Heart left ventricle (tissue), 16 donors: Measurements from ENCODE around the gene DAB2IP. TPM values are rescaled to one million over a fixed set of nuclear protein-coding genes. Genes with fewer than 3 reads are reported as not detected.

Experiments
- ATAC-seq, 4 donors: fragments of 200-7000 bp; cut with Tn5 transposase; one replicate each; pipeline ENCODE4 v1.9.1; 2020 to 2022; ENCODE audit warnings: moderate library complexity in 4 of 4, mild to moderate bottlenecking in 3 of 4, moderate number of reproducible peaks in 1 of 4
- DNase-seq, 5 donors: peaks; one replicate each; pipeline ENCODE4 v3.0.0-alpha.2; 2020
- H3K27ac ChIP-seq, 12 donors: fragments of 200-600 bp; sonication (generic) in 4 of 12; one replicate each; pipeline versions ENCODE4 v1.5.0 to v1.8.0; 2016 to 2022; ENCODE audit warnings: mild to moderate bottlenecking in 2 of 12
- H3K27me3 ChIP-seq, 9 donors: fragments of 200-600 bp; sonication (generic) in 2 of 9; one replicate each; pipeline versions ENCODE4 v1.5.1 to v1.8.0; 2016 to 2022; ENCODE audit warnings: mild to moderate bottlenecking in 3 of 9
- H3K36me3 ChIP-seq, 9 donors: fragments of 200-600 bp; sonication (generic) in 2 of 9; one replicate each; pipeline versions ENCODE4 v1.5.0 to v1.8.0; 2018 to 2022; ENCODE audit warnings: mild to moderate bottlenecking in 2 of 9
- H3K4me1 ChIP-seq, 12 donors: fragments of 200-600 bp; sonication (generic) in 4 of 12; one replicate each; pipeline versions ENCODE4 v1.5.0 to v1.8.0; 2016 to 2022; ENCODE audit warnings: mild to moderate bottlenecking in 3 of 12
- H3K4me3 ChIP-seq, 12 donors: fragments of 200-600 bp; sonication (generic) in 4 of 12; one replicate each; pipeline versions ENCODE4 v1.5.0 to v1.8.0; 2017 to 2022; ENCODE audit warnings: mild to moderate bottlenecking in 9 of 12, moderate library complexity in 4 of 12
- H3K9me3 ChIP-seq, 12 donors: fragments of 200-600 bp; sonication (generic) in 4 of 12; one replicate each; pipeline versions ENCODE4 v1.5.0 to v1.8.0; 2016 to 2022; ENCODE audit warnings: mild to moderate bottlenecking in 1 of 12
- POLR2A ChIP-seq, 2 donors: fragments of 450-650 bp; IDR thresholded peaks; one replicate each; pipeline ENCODE4 v1.6.1; 2017; ENCODE audit warnings: antibody characterized with exemption in 2 of 2, mild to moderate bottlenecking in 2 of 2, moderate library complexity in 2 of 2
- WGBS, 4 donors: extraction: QIAGEN DNeasy Blood & Tissue Kit in 2 of 4; methylation state at CpG; one replicate each; pipeline versions ENCODE4 v1.1.5 to v1.1.7; 2013 to 2018; 5-methylcytosine and 5-hydroxymethylcytosine counted together
- intact Hi-C, 10 donors: fragments of 100-400 bp; cut with DNase I; formaldehyde crosslinking; loops; one replicate each; pipeline versions ENCODE4 v1.11.1 to v1.14.2; 2022
- polyA plus RNA-seq, 2 donors: library from polyadenylated mRNA; stranded (reverse); fragments of 200-250 nt; gene quantifications; one replicate each; pipeline ENCODE4 v1.2.3, GENCODE V29; 2013
- total RNA-seq, 9 donors: library from RNA; depleted of rRNA in 2 of 9; stranded (reverse); fragments of >200 nt in 2 of 9; fragmentation: NEBNext Ultra II Directional in 3 of 9; extraction: Animal tissue kit (Norgen Biotek cat#: 25700) in 3 of 9; gene quantifications; one replicate each; pipeline versions ENCODE4 v1.1.0 to v1.2.4, GENCODE V29; 2016 to 2023
- TF ChIP-seq, protein P1 (sequence below), 12 donors: fragments of 200-600 bp; sonication (generic) in 4 of 12; IDR thresholded peaks; one replicate each; pipeline versions ENCODE4 v1.5.0 to v1.8.0; 2018 to 2022; ENCODE audit warnings: antibody characterized with exemption in 12 of 12, mild to moderate bottlenecking in 5 of 12
- donor health status: ischemic (EF 13 %, LVEDD 7.1; RV severe dilation, severe dysfunction).
- donor health status: healthy with polysubstance abuse.
- donor health status: DM: no; HTN: yes; CAD: no.
- donor health status: DM: no; HTN: no; CAD: no.
- donor health status: ischemic (EF 25% LVEDD 6.9; RV normal size, moderate dysfunction).
- donor health status: ischemic (EF 25% LVEDD 5.7; RV mildly dilated, moderate dysfunction).
- donor health status: healthy.
- donor health status: DM: yes; HTN: yes; CAD: no.
- donor health status: ischemic (EF 35%, LVEDD 5.7; RV mildly dilated, moderate dysfunction).
- donor health status: nonischemic (EF 11% LVEDD 7.7; RV severe dilation, severe dysfunction).
- donor health status: DM: yes; HTN: yes; CAD: no.
- donor health status: PGD.
- donor health status: ischemic (EF 29% LVEDD 5.4; RV normal size, mild dysfunction).
- donor health status: nonischemic (EF 23%, LVEDD 6.1; RV moderate dilation, normal function).

DAB2IP gene
- total and polyA plus RNA-seq, 11 donors = 30.9 to 103 (median 52.6) TPM

DNA sequence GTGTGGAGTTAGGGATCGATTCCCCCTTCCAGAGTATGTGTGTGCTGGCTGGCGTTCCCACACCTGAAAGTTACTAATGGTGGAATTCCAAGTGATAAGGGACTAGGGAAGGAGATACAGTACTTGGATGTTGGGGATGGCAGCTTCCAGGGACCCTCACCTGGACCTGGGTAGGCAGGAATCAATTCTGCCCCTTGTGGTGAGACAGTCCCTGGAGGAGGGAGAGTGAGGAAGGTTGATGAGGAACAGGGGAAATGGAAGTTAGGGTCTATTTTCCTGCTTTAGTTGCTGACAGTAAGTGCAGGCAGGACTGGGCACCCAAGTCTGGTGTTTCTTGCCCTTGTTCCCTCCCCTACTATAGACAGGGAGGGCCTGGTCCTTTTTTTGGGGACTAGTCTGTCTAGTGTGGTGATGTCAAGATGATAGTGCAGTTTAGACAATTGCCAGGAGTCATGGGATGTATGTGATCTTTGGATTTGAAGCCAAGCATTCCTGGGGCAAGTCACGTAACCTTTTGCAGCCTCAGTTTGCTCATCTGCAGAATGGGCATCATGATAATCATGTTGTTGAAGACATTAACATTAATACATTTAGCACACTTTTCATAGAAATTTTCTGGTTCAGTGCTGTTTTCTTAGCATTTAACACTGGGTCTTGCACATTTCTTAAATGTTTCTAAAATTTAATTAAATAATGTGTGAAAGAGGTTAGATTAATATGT is 51.7 kb downstream of the DAB2IP start:
- intact Hi-C loops = loop anchor here in 4 of 10 donors (2.0 to 5.0 kb wide), 3 partner anchors 16 to 289 kb away; no protein-coding TSS in a partner anchor
- Histone ChIP-seq H3K27ac (no peak overlapping the region), H3K4me3 (no peak overlapping the region), H3K9me3 (no peaks in the 10 kb centered on the region), H3K4me1 (peaks cover 17 to 82% (median 40%) of the 10 kb centered on the region in 12 donors), H3K36me3 (no peaks in the 10 kb centered on the region), H3K27me3 (peaks cover 0 to 22% (median 0%) of the 10 kb centered on the region in 9 donors)
- WGBS, 4 donors = 80 to 91% (median 88%) methylated on average over 3 of the region's 3 CpGs
- TF ChIP-seq, protein P1, sequence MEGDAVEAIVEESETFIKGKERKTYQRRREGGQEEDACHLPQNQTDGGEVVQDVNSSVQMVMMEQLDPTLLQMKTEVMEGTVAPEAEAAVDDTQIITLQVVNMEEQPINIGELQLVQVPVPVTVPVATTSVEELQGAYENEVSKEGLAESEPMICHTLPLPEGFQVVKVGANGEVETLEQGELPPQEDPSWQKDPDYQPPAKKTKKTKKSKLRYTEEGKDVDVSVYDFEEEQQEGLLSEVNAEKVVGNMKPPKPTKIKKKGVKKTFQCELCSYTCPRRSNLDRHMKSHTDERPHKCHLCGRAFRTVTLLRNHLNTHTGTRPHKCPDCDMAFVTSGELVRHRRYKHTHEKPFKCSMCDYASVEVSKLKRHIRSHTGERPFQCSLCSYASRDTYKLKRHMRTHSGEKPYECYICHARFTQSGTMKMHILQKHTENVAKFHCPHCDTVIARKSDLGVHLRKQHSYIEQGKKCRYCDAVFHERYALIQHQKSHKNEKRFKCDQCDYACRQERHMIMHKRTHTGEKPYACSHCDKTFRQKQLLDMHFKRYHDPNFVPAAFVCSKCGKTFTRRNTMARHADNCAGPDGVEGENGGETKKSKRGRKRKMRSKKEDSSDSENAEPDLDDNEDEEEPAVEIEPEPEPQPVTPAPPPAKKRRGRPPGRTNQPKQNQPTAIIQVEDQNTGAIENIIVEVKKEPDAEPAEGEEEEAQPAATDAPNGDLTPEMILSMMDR (IDR thresholded peaks at IDR 0.05) = no peak
- no peak for TF ChIP-seq POLR2A (IDR thresholded peaks at IDR 0.05)
- DNase-seq (no peak), ATAC-seq (no peak)

DNA sequence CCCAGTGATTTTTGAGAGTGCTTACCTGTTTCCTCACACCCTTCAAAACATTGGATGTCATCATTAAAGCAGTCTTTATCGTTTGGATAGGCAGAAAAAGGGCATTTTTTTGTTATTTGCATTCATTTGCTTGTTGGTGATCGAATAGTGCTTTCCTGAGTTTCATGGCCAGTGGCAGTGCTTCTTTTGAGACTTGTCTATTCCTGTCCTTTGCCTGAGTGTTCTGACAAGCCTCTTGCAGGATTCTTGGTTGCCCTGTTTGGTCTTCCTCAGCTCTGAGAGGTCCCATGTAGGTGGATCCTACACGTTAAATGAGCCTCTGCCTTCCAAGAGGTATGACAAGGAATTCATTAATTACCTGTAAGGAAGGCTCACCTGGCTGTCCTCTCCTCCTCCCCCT is 52.8 kb downstream of the DAB2IP start:
- DNase-seq = no peak
- no peak for TF ChIP-seq POLR2A (IDR thresholded peaks at IDR 0.05)
- TF ChIP-seq, protein P1 (IDR thresholded peaks at IDR 0.05) = no peak
- ATAC-seq = no peak
- Histone ChIP-seq H3K27ac (no peak overlapping the region), H3K9me3 (no peaks in the 10 kb centered on the region), H3K27me3 (peaks cover 0 to 15% (median 0%) of the 10 kb centered on the region in 9 donors), H3K4me1 (peaks cover 14 to 86% (median 35%) of the 10 kb centered on the region in 12 donors), H3K36me3 (peaks cover 0 to under 1% (median 0%) of the 10 kb centered on the region in 9 donors), H3K4me3 (no peak overlapping the region)
- 71 to 81% (median 75%) methylated on average over 3 of the region's 3 CpGs for WGBS, 4 donors
- intact Hi-C loops = loop anchor here in 3 of 10 donors (5.0 kb wide), 2 partner anchors 38 to 288 kb away; no protein-coding TSS in a partner anchor

DNA sequence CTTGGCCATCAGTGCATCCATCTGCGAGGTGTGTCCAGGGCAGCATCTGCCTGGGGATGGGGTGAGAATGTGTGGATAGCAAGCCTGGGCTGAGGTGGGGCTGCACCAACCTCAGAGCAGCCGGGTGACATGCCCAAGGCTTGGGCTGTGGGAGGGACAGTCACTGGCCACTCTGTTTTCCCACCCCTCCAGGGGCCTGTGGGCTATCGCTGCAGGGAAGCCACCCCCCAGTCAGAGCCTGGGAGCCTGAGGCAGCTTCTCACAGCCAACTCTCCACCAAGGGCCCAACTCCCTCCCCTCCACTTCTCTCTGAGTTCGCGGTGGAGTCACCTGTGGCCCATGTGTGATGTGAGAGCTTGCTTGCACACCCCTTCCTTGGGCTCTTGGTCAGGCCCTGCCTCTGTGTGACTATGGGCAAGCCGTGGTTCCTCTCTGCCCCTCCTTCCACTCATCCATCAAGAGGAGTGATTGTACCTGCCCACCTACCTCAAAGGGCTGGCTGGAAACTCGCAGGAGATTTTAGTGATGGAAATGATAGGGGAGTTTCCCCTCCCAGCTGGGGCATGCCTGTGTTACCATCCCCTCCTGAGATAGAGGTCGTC is 54.8 kb downstream of the DAB2IP start:
- Histone ChIP-seq H3K27me3 (no peaks in the 10 kb centered on the region), H3K4me1 (peaks cover 8 to 87% (median 34%) of the 10 kb centered on the region in 12 donors), H3K4me3 (no peak overlapping the region), H3K9me3 (no peaks in the 10 kb centered on the region), H3K27ac (no peak overlapping the region), H3K36me3 (peaks cover 0 to 2% (median 0%) of the 10 kb centered on the region in 9 donors)
- intact Hi-C loops = no loop called here
- 80 to 88% (median 84%) methylated on average over 7 to 8 of the region's 8 CpGs for WGBS, 4 donors
- DNase-seq (no peak), ATAC-seq (no peak)
- TF ChIP-seq, protein P1 (IDR thresholded peaks at IDR 0.05) = no peak
- TF ChIP-seq POLR2A (IDR thresholded peaks at IDR 0.05) = no peak
